K562 (cell line): ENCODE results near the gene CCSER1. TPM values are rescaled to one million over a fixed set of nuclear protein-coding genes. Genes with fewer than 3 reads are reported as not detected.

ENCODE experiments used
- ATAC-seq: fragments of 200-7000 bp; cut with Tn5 transposase; 3 replicates; pipeline ENCODE4 v1.9.1; 2020; ENCODE audit warnings: moderate library complexity
- BruUV-seq: library from RNA; stranded (reverse); fragments of 400-500 nt; replicated peaks from 2 replicates; lab custom pipeline; 2021; lab: Mats Ljungman, UMichigan
- CTCF ChIA-PET: fragments of 300-600 bp; formaldehyde crosslinking; extraction: SDS; loops from one replicate; lab custom pipeline; 2021; ENCODE audit warnings: low intra/inter-chr PET ratio; lab: Yijun Ruan, JAX
- POLR2A ChIA-PET: fragments of 300-600, 350-650 bp; sonication (Branson Sonifier 250); formaldehyde crosslinking; extraction: SDS; loops from one replicate; lab custom pipeline; 2021; ENCODE audit warnings: antibody characterized with exemption, inconsistent platforms; lab: Yijun Ruan, JAX
- DNase-seq, 4 experiments: peaks; one replicate each; pipeline versions ENCODE4 v3.0.0 to v3.0.0-alpha.2; 2011 to 2018; ENCODE audit warnings: low spot score in 3 of 4, mixed read lengths in 3 of 4; ENCODE audit errors: extremely low read depth in 1 of 4
- FAIRE-seq: peaks from 2 replicates; lab custom pipeline; 2011; peaks lifted over from hg19 to GRCh38; lab: Jason Lieb, UNC
- H2AFZ ChIP-seq: 2 replicates; pipeline ENCODE4 v1.6.0; 2011; ENCODE audit warnings: low read depth, low read length, control low read depth, inconsistent platforms
- H3K27ac ChIP-seq: fragments of 200-600 bp; 3 replicates; pipeline ENCODE4 v1.8.0; 2011; ENCODE audit warnings: low read depth, mild to moderate bottlenecking, control low read depth, inconsistent platforms, low read length, moderate library complexity, mixed read lengths; ENCODE audit errors: extremely low read depth
- H3K27me3 ChIP-seq, 2 experiments: fragments of 300-600 bp in 1 of 2; 2 replicates in 1 of 2; 3 replicates in 1 of 2; pipeline versions ENCODE4 v1.6.0 to v1.8.0; 2011; ENCODE audit warnings: inconsistent platforms in 2 of 2, low read length in 2 of 2, mild to moderate bottlenecking in 1 of 2, mixed read lengths in 1 of 2, moderate library complexity in 1 of 2; ENCODE audit not compliant: control insufficient read depth in 2 of 2, insufficient read depth in 2 of 2
- H3K36me3 ChIP-seq: fragments of 300-600 bp; 3 replicates; pipeline ENCODE4 v1.8.0; 2011; ENCODE audit warnings: mild to moderate bottlenecking, low read length, inconsistent platforms; ENCODE audit not compliant: control insufficient read depth, insufficient read depth
- H3K4me1 ChIP-seq, 2 experiments: fragments of 200-600 bp in 1 of 2; replicated peaks in 1 of 2; 2 replicates in 1 of 2; 3 replicates in 1 of 2; pipeline versions ENCODE4 v1.5.1 to v1.8.0; 2011; ENCODE audit warnings: inconsistent platforms in 2 of 2, low read length in 2 of 2, mild to moderate bottlenecking in 1 of 2, mixed read lengths in 1 of 2, moderate library complexity in 1 of 2; ENCODE audit not compliant: control insufficient read depth in 2 of 2, insufficient read depth in 2 of 2
- H3K4me2 ChIP-seq: 2 replicates; pipeline ENCODE4 v1.6.1; 2011; ENCODE audit warnings: low read length, control low read depth, inconsistent platforms, mixed read lengths; ENCODE audit not compliant: insufficient read depth
- H3K4me3 ChIP-seq: fragments of 200-600 bp; sonication (generic), shearing (Covaris generic); 2 replicates; pipeline ENCODE4 v1.5.1; 2016; ENCODE audit warnings: control low read depth, inconsistent platforms
- H3K79me2 ChIP-seq: fragments of 200-600 bp; 3 replicates; pipeline ENCODE4 v1.8.0; 2011; ENCODE audit warnings: low read length, inconsistent platforms; ENCODE audit not compliant: control insufficient read depth, insufficient read depth
- H3K9ac ChIP-seq, 2 experiments: 2 replicates each; pipeline versions ENCODE4 v1.6.0 to v1.6.1; 2011; ENCODE audit warnings: low read depth in 2 of 2, low read length in 2 of 2, control low read depth in 1 of 2, inconsistent platforms in 1 of 2, mild to moderate bottlenecking in 1 of 2, mixed read lengths in 1 of 2; ENCODE audit not compliant: insufficient read depth in 1 of 2
- H3K9me1 ChIP-seq: one replicate; pipeline ENCODE4 v1.6.0; 2011; ENCODE audit warnings: inconsistent platforms, mild to moderate bottlenecking, low read length, moderate library complexity; ENCODE audit not compliant: control insufficient read depth, insufficient read depth
- H3K9me3 ChIP-seq: replicated peaks from 2 replicates; pipeline ENCODE4 v1.5.1; 2011; ENCODE audit warnings: low read depth, low read length, inconsistent platforms; ENCODE audit not compliant: control insufficient read depth, insufficient read depth
- H4K20me1 ChIP-seq: replicated peaks from 2 replicates; pipeline ENCODE4 v1.6.1; 2011; ENCODE audit warnings: low read length, inconsistent platforms, mixed read lengths; ENCODE audit not compliant: control insufficient read depth, insufficient read depth
- CBX5 ChIP-seq: IDR thresholded peaks from 2 replicates; pipeline ENCODE4 v1.6.1; 2014; ENCODE audit warnings: low read depth, borderline replicate concordance
- FOXK2 ChIP-seq, 2 experiments: fragments of 450-650 bp; IDR thresholded peaks in 1 of 2; conservative IDR thresholded peaks in 1 of 2; 2 replicates each; pipeline ENCODE4 v1.6.1; 2016; ENCODE audit warnings: low read depth in 2 of 2, mild to moderate bottlenecking in 1 of 2
- HOXB6 ChIP-seq: fragments of 250-450 bp; sonication (Bioruptor Pico); IDR thresholded peaks from 2 replicates; pipeline ENCODE4 v1.5.1; 2022; ENCODE audit warnings: mild to moderate bottlenecking, borderline replicate concordance
- KDM2B ChIP-seq: fragments of 250-450 bp; sonication (Bioruptor Pico); IDR thresholded peaks from 2 replicates; pipeline ENCODE4 v1.8.0; 2021; ENCODE audit warnings: mild to moderate bottlenecking, moderate library complexity
- L3MBTL2 ChIP-seq: fragments of 450-650 bp; IDR thresholded peaks from 2 replicates; pipeline ENCODE4 v1.6.1; 2016; ENCODE audit warnings: mild to moderate bottlenecking, moderate library complexity
- MLLT1 ChIP-seq, 2 experiments: fragments of 450-650 bp; IDR thresholded peaks; 2 replicates each; pipeline ENCODE4 v1.6.1; 2016
- POU5F1 ChIP-seq: fragments of 150-350 bp; IDR thresholded peaks from 2 replicates; pipeline ENCODE4 v1.6.1; 2014; ENCODE audit warnings: borderline replicate concordance, low read length, low read depth, mild to moderate bottlenecking; ENCODE audit not compliant: partially characterized antibody
- TAF7 ChIP-seq: fragments of 450-650 bp; IDR thresholded peaks from 2 replicates; pipeline ENCODE4 v1.6.1; 2016; ENCODE audit warnings: missing genetic modification characterization, missing compliant biosample characterization
- ZNF124 ChIP-seq: sonication (generic); formaldehyde crosslinking; IDR thresholded peaks from 2 replicates; pipeline ENCODE4 v1.8.1; 2022; ENCODE audit warnings: missing genetic modification reagents
- WGBS: fragments of 100-300 bp; shearing (Covaris generic); methylation state at CpG from one replicate; pipeline ENCODE4 v1.1.6; 2016; ENCODE audit warnings: low coverage, mixed read lengths; ENCODE audit not compliant: insufficient coverage; ENCODE audit errors: missing lambda C conversion rate; 5-methylcytosine and 5-hydroxymethylcytosine counted together
- in situ Hi-C: fragments of 300-500 bp; cut with MboI; formaldehyde crosslinking; loops from 4 replicates; pipeline ENCODE4 v1.15.0; 2018; ENCODE audit warnings: inconsistent platforms, mixed read lengths
- intact Hi-C: fragments of 100-400 bp; cut with micrococcal nuclease; formaldehyde crosslinking; loops from 2 replicates; pipeline ENCODE4 v1.14.2; 2022
- polyA plus RNA-seq, 8 experiments: library from polyadenylated mRNA; depleted of rRNA in 4 of 8; stranded (reverse) in 5 of 8; unstranded in 3 of 8; fragments of >200 nt; fragmentation: Nextera tagmentation in 2 of 8; fragmentation: Illumina TruSeq in 1 of 8; extraction: Ambion mirVana in 2 of 8; extraction: Trizol in 1 of 8; gene quantifications; 2 replicates each; pipeline versions ENCODE4 v1.2.1 to v1.2.3, GENCODE V29; 2011 to 2014; ENCODE audit warnings: inconsistent platforms in 1 of 8, missing spikeins in 1 of 8
- total RNA-seq, 7 experiments: library from RNA; depleted of rRNA in 6 of 7; stranded (reverse); fragments of >200 nt in 6 of 7; fragmentation: Illumina TruSeq in 2 of 7; extraction: Trizol in 2 of 7; gene quantifications; 2 replicates each; pipeline versions ENCODE4 v1.2.1 to v1.2.3, GENCODE V29; 2011 to 2021; ENCODE audit warnings: low replicate concordance in 1 of 7
- TF ChIP-seq, protein P1 (sequence below): fragments of 250-450 bp; sonication (Bioruptor Pico); IDR thresholded peaks from 2 replicates; pipeline ENCODE4 v1.4.0; 2020; ENCODE audit warnings: mild to moderate bottlenecking, moderate library complexity
- TF ChIP-seq, protein P2 (sequence below): fragments of 450-650 bp; formaldehyde crosslinking; IDR thresholded peaks from 2 replicates; pipeline ENCODE4 v1.4.0; 2020; ENCODE audit warnings: mild to moderate bottlenecking, moderate library complexity

Gene CCSER1
- total and polyA plus RNA-seq, 9 of the 15 experiments (the other 6 are each of a cell fraction or from before 2014, with no cell fraction given) = not detected

GRCh38 chr4:91015861-91016260 lies 888.7 kb downstream of the CCSER1 start:
- in situ Hi-C loops = no loop called here
- 1% methylated on average over 3 of the region's 3 CpGs for WGBS
- CTCF ChIA-PET = no interaction called here

More at GRCh38 chr4:91015861-91016260, 888.7 kb downstream of the CCSER1 start:
- FAIRE-seq (no peak), DNase-seq (no peak), ATAC-seq (no peak)
- TF ChIP-seq FOXK2 (conservative IDR thresholded peaks at IDR 0.05 in 1 of 2, IDR thresholded peaks at IDR 0.05 in 1 of 2; ENCODE audit: low read depth in 2 of 2) = no peak
- TF ChIP-seq ZNF124 (CRISPR knock-in tag) = no peak
- TF ChIP-seq, protein P1, sequence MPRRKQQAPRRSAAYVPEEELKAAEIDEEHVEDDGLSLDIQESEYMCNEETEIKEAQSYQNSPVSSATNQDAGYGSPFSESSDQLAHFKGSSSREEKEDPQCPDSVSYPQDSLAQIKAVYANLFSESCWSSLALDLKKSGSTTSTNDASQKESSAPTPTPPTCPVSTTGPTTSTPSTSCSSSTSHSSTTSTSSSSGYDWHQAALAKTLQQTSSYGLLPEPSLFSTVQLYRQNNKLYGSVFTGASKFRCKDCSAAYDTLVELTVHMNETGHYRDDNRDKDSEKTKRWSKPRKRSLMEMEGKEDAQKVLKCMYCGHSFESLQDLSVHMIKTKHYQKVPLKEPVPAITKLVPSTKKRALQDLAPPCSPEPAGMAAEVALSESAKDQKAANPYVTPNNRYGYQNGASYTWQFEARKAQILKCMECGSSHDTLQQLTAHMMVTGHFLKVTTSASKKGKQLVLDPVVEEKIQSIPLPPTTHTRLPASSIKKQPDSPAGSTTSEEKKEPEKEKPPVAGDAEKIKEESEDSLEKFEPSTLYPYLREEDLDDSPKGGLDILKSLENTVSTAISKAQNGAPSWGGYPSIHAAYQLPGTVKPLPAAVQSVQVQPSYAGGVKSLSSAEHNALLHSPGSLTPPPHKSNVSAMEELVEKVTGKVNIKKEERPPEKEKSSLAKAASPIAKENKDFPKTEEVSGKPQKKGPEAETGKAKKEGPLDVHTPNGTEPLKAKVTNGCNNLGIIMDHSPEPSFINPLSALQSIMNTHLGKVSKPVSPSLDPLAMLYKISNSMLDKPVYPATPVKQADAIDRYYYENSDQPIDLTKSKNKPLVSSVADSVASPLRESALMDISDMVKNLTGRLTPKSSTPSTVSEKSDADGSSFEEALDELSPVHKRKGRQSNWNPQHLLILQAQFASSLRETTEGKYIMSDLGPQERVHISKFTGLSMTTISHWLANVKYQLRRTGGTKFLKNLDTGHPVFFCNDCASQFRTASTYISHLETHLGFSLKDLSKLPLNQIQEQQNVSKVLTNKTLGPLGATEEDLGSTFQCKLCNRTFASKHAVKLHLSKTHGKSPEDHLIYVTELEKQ = no peak
- TF ChIP-seq MLLT1 (IDR thresholded peaks at IDR 0.05) = no peak
- TF ChIP-seq KDM2B (CRISPR knock-in tag) = no peak
- no peak for TF ChIP-seq CBX5
- TF ChIP-seq HOXB6 (CRISPR knock-in tag) = no peak
- no peak for TF ChIP-seq L3MBTL2
- no peak for TF ChIP-seq POU5F1
- TF ChIP-seq TAF7 (tag) = no peak
- TF ChIP-seq, protein P2, sequence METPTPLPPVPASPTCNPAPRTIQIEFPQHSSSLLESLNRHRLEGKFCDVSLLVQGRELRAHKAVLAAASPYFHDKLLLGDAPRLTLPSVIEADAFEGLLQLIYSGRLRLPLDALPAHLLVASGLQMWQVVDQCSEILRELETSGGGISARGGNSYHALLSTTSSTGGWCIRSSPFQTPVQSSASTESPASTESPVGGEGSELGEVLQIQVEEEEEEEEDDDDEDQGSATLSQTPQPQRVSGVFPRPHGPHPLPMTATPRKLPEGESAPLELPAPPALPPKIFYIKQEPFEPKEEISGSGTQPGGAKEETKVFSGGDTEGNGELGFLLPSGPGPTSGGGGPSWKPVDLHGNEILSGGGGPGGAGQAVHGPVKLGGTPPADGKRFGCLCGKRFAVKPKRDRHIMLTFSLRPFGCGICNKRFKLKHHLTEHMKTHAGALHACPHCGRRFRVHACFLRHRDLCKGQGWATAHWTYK (CRISPR knock-in tag) = no peak
- intact Hi-C loops = no loop called here
- Histone ChIP-seq H3K27me3 (no peaks in the 10 kb centered on the region), H3K36me3 (no peaks in the 10 kb centered on the region), H4K20me1 (no peaks in the 10 kb centered on the region), H3K27ac (no peak overlapping the region), H3K4me1 (no peaks in the 10 kb centered on the region), H3K9ac (no peak overlapping the region), H3K79me2 (no peaks in the 10 kb centered on the region), H3K9me1 (no peaks in the 10 kb centered on the region), H3K4me3 (no peak overlapping the region), H3K9me3 (no peaks in the 10 kb centered on the region; the same call in 1 of the 2 replicates), H3K4me2 (no peak overlapping the region), H2AFZ (no peak overlapping the region)
- POLR2A ChIA-PET = no interaction called here
- BruUV-seq = no TSS peak
